PC-9 (cell line): ENCODE measurements around the gene FGD5.

Experiments
- CTCF ChIP-seq: fragments of 200-600 bp; sonication (generic); conservative IDR thresholded peaks from 2 replicates; pipeline ENCODE4 v1.6.1; 2017; ENCODE audit warnings: mixed run types, antibody characterized with exemption, mild to moderate bottlenecking, moderate library complexity
- EZH2 ChIP-seq: fragments of 200-600 bp; sonication (generic); IDR thresholded peaks from 2 replicates; pipeline ENCODE4 v1.8.0; 2017; ENCODE audit warnings: antibody characterized with exemption, low read depth

GRCh38 chr3:14858105-14858504, 39.3 kb downstream of the FGD5 start:
- TF ChIP-seq CTCF (no peak), EZH2 (no peak)
